GM18858 (cell line): ENCODE results near the gene SLC35F3.
"Not testable (repeated sequence)": the region's sequence is repeated elsewhere in the genome, so short reads cannot be mapped to it uniquely, and the experiment has no call there.

Source experiments
- ATAC-seq: cut with Tn5 transposase; IDR thresholded peaks from one replicate; pipeline ENCODE4 v1.9.1; 2021; ENCODE audit not compliant: unreplicated experiment

Gene SLC35F3

DNA sequence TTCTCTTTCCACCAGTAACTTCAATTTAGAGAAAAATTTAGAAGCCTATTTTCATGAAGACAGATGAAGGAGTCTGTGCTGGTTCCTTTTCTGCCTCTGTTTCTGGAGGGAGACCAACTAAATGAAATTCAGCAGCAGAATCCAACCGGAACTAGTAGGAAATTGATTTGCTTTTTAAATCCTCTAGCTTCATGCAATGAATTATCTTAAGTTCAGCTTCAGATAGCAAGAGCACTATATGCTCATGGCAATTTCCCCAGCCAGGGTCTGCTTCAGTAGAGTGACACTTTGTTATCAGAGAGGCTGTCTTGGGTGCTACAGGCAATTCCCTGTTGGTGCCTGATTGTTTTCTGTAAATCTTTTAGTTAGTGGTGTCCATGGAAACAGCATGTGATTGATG lies 189.7 kb downstream of the SLC35F3 start:
- no peak for ATAC-seq

DNA sequence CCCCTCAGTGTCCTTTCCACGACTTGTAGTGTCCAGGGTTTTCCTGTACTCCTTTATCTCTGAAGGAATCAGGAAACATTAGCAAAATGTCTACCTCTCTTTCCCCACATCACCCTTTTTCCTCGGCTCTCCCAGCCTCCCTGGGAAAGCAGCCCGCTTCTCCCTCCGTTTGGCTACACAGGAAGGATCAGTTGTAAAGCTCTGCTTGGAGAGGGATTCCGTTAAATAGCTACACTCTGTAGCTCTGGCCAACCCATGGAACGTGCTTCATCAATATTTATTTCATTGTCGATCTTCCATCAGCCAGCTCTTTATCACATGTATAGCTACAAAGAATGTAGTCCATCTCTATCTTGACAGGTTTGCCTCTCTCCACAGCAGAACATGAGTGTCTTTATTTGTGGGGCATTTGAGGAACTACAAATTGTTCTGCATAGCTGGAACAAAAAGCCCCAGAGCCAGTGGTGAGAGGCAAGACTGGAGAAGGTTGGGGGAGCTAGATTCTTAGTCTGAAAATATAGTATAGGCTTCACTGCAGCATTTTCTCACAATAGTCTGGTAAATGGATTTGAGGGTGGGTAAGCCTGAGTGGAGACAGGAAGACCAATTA lies 191.8 kb downstream of the SLC35F3 start:
- no peak for ATAC-seq

DNA sequence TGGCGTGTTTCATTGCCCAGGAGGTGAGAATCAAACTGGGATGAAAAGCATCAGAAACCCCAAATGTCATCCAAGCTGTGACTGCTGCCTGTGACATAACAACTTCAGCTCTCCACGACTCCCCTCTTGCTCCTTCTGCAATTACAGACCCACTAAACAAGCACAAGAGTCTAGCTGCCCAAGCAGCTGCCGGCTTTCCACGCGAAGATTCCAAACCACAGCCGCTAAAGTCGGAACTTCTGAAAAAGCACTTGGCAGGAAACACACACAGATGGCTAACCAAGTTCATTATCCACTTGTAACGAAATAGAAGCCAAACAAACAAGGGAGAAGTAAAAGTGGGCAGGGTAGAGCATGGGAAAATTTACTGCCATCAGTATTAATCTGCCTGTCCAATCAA lies 198.1 kb downstream of the SLC35F3 start:
- no peak for ATAC-seq

DNA sequence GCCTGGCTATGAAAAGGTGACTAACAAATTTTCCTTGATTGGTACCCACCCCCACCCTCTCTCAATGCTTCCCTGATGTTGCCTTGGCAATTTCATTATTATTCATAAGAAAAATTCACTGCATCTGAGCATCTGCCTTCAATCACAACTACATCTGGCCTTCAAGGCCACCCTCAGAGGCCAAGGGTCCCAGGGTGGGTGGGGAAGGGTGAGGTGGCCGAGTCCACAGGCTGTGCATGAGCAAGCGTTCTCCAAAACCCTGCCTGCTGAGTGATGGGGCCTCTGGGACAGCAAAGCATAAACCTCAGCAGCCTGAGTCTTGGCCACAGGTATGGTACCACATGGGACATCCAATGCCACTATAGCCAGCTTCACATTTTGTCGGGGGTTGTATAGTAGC lies 198.7 kb downstream of the SLC35F3 start:
- no peak for ATAC-seq

DNA sequence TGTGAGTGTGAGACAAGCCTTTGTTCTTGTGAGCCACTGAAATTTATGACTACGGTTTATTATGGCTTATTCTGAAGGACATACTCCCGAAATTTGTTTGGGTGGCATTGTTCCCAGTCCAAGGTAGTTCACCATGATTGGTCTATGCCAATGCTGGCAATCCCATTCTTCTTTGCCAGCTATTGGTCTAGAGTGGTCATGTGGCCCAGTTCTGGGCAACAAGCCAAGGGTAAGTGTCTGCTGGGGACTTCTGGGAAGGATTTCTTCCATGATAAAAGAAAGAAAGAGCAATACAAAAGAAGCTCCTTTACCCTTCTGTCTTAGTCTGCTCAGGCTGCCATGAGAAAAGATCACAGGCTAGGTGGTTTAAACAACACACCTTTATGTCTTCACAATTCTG lies 201.6 kb downstream of the SLC35F3 start:
- no peak for ATAC-seq

DNA sequence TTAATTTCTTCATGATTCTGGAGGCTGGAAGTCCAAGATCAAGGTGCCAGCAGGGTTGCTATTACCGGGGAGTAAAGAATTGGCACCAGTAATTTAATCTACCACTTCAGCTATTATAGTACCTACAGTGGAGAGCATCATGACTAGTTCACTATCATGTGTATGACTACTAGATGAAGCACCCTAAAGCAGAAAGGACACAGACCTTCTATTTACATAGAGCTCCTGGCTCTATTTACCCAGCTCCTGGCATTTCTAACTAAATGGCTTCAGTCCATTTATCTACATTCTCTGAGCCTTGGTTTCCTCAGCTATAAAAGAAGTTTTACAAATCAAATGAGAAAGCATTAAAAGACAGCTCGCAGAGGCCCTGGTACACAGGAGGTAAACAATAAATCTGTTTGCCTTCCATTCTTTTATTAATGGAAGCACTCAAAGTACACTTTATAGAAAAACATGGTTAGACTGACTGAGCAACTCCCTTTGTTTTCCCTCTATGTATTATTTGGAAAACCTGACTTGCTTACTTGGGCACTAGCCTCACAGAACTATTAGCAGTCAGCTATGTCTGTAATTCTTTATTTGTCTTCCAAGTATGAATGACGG lies 203.0 kb downstream of the SLC35F3 start:
- ATAC-seq, result no peak

DNA sequence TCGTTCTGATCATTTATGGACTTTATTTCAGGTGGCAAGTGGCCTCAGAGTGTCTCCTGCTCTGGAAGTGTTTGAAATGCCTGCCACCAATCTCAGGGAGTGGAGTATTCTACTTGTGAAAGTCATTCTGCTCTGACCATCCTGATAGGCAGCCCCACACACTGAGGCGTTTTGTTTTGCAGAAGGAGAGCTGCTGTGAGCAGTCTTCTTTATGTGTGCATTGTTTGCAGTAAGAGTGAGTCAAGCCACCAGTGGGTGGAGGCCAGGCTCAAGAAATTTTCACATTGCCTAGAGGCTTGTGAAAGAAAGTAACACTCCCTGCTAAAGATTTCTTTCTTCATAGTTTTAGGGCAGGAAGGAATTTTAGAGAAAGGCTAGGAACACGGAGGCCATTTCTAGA lies 204.4 kb downstream of the SLC35F3 start:
- ATAC-seq, result no peak

DNA sequence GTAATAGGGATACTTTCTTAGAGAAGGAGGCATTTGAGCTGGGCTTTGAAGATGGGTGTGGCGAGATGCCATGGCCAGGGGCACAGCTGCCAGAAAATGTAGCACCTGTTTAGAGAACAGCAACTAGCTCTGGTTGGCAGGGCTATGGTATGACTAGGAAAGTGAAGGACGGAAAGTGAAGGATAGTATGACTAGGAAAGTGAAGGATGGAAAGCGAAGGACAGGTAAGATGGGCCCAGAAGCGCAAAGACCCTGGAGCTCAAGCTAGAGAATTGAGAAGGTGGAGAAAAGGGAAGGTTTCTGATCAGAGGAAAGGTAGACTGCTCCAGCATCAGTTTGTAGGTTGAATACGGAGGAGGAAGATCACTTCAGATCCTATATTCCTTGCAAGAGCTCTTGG lies 205.4 kb downstream of the SLC35F3 start:
- ATAC-seq, result no peak

DNA sequence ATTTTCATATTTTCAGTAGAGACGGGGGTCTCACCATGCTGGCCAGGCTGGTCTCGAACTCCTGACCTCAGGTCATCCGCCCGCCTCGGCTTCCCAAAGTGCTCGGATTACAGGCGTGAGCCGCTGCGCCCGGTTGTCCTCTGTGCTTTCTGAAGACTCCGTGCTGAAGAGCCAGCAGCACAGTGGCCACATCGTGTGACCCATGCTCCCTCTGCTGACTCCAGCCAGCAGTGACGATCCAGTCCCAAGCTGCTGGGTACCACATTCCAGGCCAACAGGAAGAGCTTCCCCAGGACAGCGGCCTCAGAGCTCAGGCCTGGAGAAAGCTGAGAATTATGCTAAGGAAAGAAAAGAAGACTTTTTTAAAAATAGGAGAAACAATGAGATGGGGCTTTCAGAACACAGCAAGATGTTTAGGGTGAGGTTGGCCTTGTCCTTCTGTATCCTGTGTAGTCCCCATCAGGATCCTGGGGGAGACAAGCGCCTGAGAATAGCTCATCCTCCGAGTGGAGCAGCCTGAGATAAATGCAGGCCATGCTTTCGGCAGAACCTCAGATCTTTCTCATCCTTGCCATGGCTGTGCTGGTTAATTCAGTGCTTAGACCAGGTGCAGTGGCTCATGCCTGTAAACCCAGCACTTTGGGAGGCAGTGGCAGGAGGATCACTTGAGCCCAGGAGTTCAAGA lies 207.1 kb downstream of the SLC35F3 start:
- no peak for ATAC-seq

DNA sequence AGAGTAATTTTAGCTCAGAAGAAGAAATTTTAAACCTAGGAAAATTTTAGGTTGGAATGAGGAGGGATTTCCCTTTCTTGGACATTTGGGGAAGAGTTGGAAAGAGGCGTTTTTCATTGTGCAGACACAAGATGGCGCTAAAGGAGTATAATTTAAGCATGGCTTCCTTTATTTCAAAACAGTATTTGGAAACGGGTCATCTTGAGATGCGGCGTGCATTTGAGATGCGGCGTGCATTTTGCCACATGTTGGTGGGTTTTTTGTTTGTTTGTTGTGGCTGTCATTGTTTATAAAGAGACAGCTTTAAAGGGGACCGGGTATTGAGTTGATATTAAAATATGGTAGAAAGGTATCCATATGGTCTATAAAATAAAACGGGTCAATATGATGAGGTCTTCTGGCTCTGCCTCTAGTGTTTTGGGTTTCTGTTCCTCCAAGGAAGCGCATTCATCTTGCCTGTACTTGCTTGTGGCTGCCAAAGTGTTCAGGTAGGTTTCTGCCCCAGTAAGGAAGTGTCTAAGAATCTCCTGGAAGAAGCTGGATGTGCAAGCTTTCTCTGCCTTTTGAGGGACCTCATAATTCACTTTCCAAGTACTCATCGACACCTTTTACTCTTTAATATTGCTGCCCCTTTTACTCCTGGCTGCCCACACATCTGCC lies 210.3 kb downstream of the SLC35F3 start:
- ATAC-seq, result no peak

DNA sequence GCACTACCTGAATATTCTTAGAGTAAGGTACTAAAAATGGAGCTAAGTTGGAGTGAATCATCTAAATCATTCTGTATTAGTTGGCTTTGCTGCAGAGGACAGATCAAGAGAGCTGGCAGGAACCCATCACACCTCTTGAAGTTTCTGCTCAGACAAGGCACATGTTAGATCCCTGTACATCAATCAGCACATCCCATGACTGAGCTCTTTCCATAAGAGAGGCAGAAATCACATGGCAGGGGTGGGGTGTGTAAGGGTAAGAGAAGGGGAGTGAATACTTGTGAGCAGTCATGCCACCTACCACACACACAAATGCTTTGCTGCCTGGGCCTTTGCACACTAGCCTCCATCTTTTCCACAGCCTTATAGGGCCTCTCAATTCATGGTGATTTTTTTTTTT lies 214.4 kb downstream of the SLC35F3 start:
- no peak for ATAC-seq

DNA sequence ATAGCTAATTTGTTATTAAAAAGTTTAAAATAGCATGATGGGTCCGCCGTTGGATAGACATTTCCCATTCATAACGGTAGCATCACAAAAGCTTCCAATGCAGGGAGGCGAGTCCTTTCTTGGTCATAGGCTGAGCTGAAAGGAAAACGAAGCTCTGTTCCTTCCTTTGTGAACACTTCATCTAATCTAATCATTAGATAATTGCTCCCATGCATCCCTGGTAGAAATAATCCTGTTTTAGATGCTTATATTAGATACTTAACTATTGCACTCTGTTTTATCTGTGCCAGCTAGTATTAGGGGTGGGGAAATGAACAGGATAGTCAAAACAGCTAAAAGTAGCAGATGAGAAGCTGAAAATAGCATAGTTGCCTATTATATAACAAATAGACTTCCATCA lies 215.0 kb downstream of the SLC35F3 start:
- no peak for ATAC-seq

DNA sequence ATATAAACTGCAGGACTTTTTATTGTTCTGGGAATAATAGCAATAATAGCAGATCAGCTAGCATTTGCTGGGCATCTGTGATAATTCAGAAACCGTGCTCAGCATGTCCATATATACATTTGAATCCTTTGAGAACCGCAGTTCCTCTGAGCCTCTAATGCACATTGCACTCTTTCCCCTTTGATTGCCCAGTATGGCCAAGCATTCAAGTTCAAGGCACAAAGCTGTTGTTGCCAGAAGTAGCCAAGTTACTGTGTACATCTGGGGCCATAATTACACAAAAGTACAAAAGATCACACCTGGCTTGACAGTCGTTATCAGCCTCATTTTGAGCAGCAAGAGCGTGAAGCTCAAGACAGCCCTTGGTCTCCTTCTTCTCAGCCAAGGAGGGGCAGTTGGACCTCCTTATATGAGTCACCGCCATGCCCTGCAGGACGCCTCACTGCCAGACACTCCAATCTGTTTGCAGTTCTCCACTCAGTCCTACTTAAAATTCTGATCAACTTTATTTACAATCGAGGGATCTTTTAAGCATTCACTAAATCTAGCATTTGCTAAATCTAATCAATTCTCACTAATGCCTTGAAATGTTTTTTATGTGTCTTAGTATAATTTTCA lies 216.0 kb downstream of the SLC35F3 start:
- no peak for ATAC-seq

DNA sequence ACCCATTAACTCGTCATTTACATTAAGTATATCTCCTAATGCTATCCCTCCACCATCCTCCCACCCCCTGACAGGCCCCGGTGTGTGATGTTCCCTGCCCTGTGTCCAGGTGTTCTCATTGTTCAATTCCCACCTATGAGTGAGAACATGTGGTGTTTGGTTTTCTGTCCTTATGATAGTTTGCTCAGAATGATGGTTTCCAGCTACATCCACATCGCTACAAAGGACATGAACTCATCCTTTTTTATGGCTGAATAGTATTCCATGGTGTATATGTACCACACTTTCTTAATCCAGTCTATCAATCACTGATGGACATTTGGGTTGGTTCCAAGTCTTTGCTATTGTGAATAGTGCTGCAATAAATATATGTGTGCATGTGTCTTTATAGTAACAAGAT lies 217.2 kb downstream of the SLC35F3 start:
- not testable (repeated sequence) for ATAC-seq

DNA sequence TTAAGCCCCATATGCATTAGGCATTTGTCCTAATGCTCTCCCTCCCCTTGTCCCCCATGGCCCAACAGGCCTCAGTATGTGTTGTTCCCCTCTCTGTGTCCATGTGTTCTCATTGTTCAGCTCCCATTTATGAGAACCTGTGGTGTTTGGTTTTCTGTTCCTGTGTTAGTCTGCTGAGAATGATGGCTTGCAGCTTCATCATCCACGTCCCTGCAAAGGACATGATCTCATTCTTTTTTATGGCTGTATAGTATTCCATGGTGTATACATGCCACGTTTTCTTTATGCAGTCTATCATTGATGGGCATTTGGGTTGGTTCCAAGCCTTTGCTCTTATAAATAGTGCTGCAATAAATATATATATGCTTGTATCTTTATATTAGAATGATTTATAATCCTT lies 218.1 kb downstream of the SLC35F3 start:
- ATAC-seq, result not testable (repeated sequence)

DNA sequence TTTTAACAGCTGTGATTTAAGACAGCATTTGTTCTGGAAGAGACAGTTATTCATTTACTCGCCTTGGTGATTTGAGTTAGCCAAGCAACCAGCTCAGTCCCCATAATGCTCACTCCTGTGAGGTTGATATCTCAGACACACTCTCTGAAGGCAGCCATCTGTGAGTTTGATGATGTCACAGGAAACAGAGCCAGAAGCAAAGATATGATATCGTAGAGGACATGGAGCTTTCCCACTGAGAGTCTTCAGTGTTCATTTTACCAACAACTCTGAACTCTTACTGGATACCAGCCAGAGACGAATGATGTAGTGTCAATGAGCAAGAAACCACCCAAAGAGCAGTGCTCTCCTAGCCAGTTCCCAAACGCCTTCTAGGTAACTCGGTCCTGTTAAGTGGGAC lies 219.4 kb downstream of the SLC35F3 start:
- no peak for ATAC-seq

DNA sequence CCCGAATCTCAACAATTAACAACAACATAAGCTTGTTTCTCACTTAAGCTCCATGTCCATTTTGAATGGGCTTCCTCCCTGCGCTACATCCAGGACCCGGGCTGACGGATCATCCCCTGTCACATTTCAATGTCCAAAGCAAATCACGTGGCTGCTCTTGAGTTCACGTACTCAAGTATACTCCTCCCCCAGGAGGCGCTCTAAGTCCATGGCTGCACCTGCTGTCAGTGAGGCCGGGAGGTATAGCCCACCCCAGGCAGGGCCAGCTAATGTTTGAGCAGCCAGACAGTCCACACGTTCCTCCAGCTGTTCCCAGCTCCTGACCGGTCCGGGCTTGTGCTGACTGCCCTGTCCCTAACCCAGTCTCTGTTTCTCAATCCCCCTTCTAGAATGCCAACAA lies 220.8 kb downstream of the SLC35F3 start:
- no peak for ATAC-seq

DNA sequence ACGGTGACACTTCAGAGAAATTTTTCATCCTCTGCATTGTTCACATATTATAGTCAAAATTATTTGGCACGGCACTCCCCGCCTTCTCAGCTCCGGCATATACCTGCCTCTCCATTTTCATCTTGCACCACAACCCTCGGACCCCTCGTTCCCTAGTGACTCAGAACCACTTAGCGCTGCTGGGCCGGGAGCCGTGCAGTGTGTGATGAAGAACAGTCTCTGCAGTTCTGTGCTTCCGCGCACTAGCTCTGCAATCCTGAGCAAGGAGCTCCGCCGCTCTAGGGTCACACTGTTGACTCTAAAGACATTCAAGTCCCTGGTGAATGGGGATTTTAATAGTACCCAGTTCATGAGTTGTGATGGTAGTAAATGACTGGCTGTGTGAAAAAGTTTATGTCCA lies 221.2 kb downstream of the SLC35F3 start:
- no peak for ATAC-seq

DNA sequence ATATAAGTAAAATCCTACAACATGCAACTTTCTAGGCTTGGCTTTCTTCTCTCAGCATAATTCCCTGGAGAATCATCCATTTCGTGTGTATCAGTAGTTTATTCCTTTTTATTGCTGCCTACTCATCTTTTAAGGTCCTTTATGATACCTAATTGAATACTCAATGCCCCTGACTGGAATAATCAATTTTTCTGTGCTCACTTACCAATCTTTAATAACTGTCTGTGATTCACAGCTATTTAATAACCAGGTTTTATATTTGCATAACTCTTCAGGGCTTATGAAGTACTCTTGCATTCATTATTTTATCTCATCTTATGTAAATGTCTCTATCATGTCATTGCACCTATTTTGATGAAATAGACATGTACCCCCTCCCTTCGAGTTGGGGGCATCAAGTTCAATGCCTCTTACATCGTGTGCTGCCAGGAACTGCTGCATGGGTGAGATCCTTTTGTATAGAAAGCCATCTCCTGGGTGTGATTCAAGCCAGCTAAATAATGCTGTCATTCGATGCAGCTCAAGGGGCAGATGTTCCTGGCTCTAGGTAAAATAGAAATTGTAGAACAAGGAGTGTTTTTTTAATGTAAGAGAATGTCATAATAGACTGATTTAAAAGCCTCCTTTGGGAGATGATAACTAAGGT lies 222.7 kb downstream of the SLC35F3 start:
- no peak for ATAC-seq

DNA sequence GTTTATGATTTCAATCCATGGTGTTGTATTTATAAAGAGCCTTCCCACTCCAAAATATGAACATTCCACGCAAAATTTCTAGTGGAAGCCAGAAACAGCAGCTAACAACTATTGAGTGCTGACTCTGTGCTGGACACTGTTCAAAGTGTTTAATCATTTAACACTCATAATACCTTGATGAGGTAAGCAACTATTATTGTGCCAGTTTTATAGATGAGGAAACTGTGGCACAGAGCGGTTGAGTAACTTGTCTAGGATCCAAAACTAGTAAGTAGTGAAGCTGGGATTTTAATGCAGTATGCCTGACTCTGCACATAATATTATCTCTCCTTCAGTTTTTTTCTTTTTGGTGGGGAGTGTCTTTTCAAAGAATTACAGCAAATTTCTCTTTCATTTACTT lies 228.3 kb downstream of the SLC35F3 start:
- no peak for ATAC-seq

DNA sequence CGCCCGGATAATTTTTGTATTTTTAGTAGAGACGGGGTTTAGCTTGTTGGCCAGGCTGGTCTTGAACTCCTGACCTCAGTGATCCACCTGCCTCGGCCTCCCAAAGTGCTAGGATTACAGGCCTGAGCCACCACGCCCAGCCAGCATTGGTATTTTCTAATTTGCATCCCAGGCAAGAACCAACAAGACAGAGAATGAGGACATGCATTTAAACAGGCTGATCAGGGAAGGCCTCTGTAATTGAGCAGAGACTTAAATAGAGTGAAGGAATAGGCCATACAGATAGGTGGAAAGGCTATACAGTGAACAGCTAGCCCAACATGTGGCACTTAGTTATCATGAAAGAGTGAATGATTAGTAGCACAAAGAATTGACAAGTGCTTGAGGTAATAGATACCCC lies 230.4 kb downstream of the SLC35F3 start:
- no peak for ATAC-seq
